T-cell (primary cell): ENCODE measurements around the gene PPP2R5C. TPM values are rescaled to one million over a fixed set of nuclear protein-coding genes. Genes with fewer than 3 reads are reported as not detected.

ENCODE experiments used
- ATAC-seq, 4 experiments: fragments of 200-7000 bp in 3 of 4; fragments of 150-1000 bp in 1 of 4; cut with Tn5 transposase; replicated peaks in 1 of 4; 1 replicate in 3 of 4; 2 replicates in 1 of 4; pipeline ENCODE4 v1.10.0; 2021; ENCODE audit warnings: moderate library complexity in 3 of 4, mild to moderate bottlenecking in 2 of 4, moderate number of reproducible peaks in 1 of 4
- CTCF ChIA-PET, 2 donors: fragments of 300-600 bp; sonication (Branson Sonifier 250); formaldehyde crosslinking; loops; one replicate each; lab custom pipeline; 2022; ENCODE audit warnings: antibody characterized with exemption in 2 of 2; lab: Charles Lee
- POLR2A ChIA-PET, 2 donors: fragments of 300-600 bp; sonication (Branson Sonifier 250); formaldehyde crosslinking; loops; one replicate each; lab custom pipeline; 2022; ENCODE audit warnings: antibody characterized with exemption in 2 of 2; lab: Charles Lee
- DNase-seq, 35 experiments: peaks; one replicate each; pipeline versions ENCODE4 v3.0.0 to v3.0.0-alpha.2; 2013 to 2023
- H3K27ac ChIP-seq: one replicate; pipeline ENCODE4 v1.5.1; 2013; ENCODE audit warnings: low read length
- H3K27me3 ChIP-seq, 2 experiments: replicated peaks in 1 of 2; 1 replicate in 1 of 2; 2 replicates in 1 of 2; pipeline versions ENCODE4 v1.6.1 to v1.7.0; 2013; ENCODE audit warnings: low read length in 1 of 2, mixed read lengths in 1 of 2; ENCODE audit not compliant: control insufficient read depth in 2 of 2, insufficient read depth in 2 of 2; ENCODE audit errors: extremely low read depth in 1 of 2
- H3K36me3 ChIP-seq, 2 donors: 1 replicate in 1 of 2; 2 replicates in 1 of 2; pipeline versions ENCODE4 v1.6.1 to v1.7.0; 2013; ENCODE audit warnings: low read length in 1 of 2; ENCODE audit not compliant: control insufficient read depth in 2 of 2, insufficient read depth in 1 of 2; ENCODE audit errors: extremely low read depth in 1 of 2
- H3K4me1 ChIP-seq, 2 experiments: 1 replicate in 1 of 2; 2 replicates in 1 of 2; pipeline versions ENCODE4 v1.6.1 to v1.7.0; 2013; ENCODE audit warnings: low read length in 2 of 2, mixed read lengths in 1 of 2; ENCODE audit not compliant: insufficient read depth in 2 of 2, control insufficient read depth in 1 of 2; ENCODE audit errors: extremely low read depth in 1 of 2
- H3K4me3 ChIP-seq, 2 donors: 1 replicate in 1 of 2; 2 replicates in 1 of 2; pipeline versions ENCODE4 v1.5.1 to v1.7.0; 2013; ENCODE audit warnings: mild to moderate bottlenecking in 2 of 2, low read length in 1 of 2, moderate library complexity in 1 of 2; ENCODE audit not compliant: control insufficient read depth in 1 of 2; ENCODE audit errors: extremely low read depth in 1 of 2
- H3K9me3 ChIP-seq: 2 replicates; pipeline ENCODE4 v1.7.0; 2013
- H3K27ac Mint-ChIP-seq, 2 donors: one replicate each; pipeline ENCODE4 v1.8.0; 2020 to 2021; ENCODE audit warnings: mild to moderate bottlenecking in 2 of 2, mixed read lengths in 2 of 2
- H3K27me3 Mint-ChIP-seq, 2 donors: one replicate each; pipeline ENCODE4 v1.8.0; 2021 to 2022; ENCODE audit warnings: mixed read lengths in 2 of 2
- H3K36me3 Mint-ChIP-seq: one replicate; pipeline ENCODE4 v1.8.0; 2021; ENCODE audit warnings: mixed read lengths
- H3K4me1 Mint-ChIP-seq, 3 donors: one replicate each; pipeline ENCODE4 v1.8.0; 2020 to 2022; ENCODE audit warnings: mixed read lengths in 3 of 3, mild to moderate bottlenecking in 1 of 3
- H3K4me3 Mint-ChIP-seq, 3 donors: one replicate each; pipeline ENCODE4 v1.8.0; 2020 to 2022; ENCODE audit warnings: mild to moderate bottlenecking in 3 of 3, mixed read lengths in 3 of 3, moderate library complexity in 3 of 3
- H3K9me3 Mint-ChIP-seq, 3 donors: one replicate each; pipeline ENCODE4 v1.8.0; 2020 to 2022; ENCODE audit warnings: mixed read lengths in 3 of 3
- WGBS: methylation state at CpG from one replicate; pipeline ENCODE4 v1.1.5; 2013; ENCODE audit warnings: missing lambda C conversion rate; ENCODE audit not compliant: insufficient coverage; 5-methylcytosine and 5-hydroxymethylcytosine counted together
- total RNA-seq, 35 experiments: library from RNA in 6 of 35; stranded (reverse) in 6 of 35; fragments of 120-200 nt in 1 of 35; gene quantifications; one replicate each; pipeline versions ENCODE4 v1.2.1 to v1.2.4 and lab custom pipeline; 2013 to 2026

PPP2R5C gene
- total RNA-seq, 5 donors from 2014 or later (not counting 1 experiment from before 2014, with no cell fraction given): 435 to 627 (median 489) TPM

DNA sequence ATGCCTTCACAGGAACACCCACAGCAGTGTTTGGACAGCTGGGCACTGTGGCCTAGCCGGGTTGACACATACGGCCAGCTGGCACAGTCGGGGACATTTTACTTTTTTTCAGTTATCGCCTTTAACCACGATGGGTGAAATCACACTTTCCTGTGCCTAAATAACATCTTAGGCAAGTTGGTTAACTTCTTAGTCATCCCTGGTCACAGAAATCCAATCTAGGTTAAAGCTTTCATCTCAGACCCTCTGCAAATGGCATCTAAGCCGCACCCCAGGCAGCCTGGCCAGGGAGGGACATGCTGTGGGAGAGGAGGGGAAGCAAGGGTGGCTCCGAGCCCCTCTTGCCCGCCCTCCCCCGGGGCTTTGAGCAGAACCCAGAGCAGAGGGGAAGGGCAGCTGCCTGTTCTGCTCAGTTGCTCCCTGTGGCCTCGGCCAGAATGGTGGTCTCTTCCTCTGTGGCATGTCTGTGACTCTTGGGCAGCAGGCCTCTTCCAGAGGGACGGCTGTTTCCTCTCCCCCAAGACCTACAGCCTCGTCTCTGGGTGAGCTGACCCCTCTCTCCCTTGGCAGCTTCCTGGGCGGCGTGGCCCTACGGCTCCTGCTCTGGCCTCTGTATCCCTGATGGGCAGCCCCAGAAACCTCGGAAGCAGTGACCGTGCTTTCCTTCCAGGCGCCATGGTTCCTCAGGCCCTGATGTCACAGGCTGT lies 117.5 kb downstream of the PPP2R5C start:
- Mint-ChIP-seq H3K4me3 (peak overlapping the region in 1 of 3 donors; percentile 15), H3K9me3 (no peaks in the 10 kb centered on the region), H3K27me3 (no peaks in the 10 kb centered on the region), H3K27ac (peak overlapping the region; percentile 76 to 82), H3K36me3 (peaks cover 39% of the 10 kb centered on the region), H3K4me1 (peaks cover 58 to 77% (median 65%) of the 10 kb centered on the region in 3 donors)
- no peak overlapping the region for H3K4me3 ChIP-seq
- POLR2A ChIA-PET: interaction anchor here in 1 of 2 donors (0.6 kb wide), 1 partner anchor 16 kb away, joined by 11 read pairs; no protein-coding TSS in a partner anchor
- peak overlapping the region; percentile 77 for H3K27ac ChIP-seq
- 54% methylated on average over 16 of the region's 18 CpGs for WGBS
- no peaks in the 10 kb centered on the region for H3K9me3 ChIP-seq
- peaks cover 6 to 48% of the 10 kb centered on the region in 2 donors for H3K36me3 ChIP-seq
- no peaks in the 10 kb centered on the region for H3K27me3 ChIP-seq
- DNase-seq (peak in 5 of 35 experiments; percentile 8 to 36 (median 30)), ATAC-seq (no peak)
- CTCF ChIA-PET: no interaction called here
- peaks cover 14 to 55% of the 10 kb centered on the region in 2 experiments for H3K4me1 ChIP-seq

DNA sequence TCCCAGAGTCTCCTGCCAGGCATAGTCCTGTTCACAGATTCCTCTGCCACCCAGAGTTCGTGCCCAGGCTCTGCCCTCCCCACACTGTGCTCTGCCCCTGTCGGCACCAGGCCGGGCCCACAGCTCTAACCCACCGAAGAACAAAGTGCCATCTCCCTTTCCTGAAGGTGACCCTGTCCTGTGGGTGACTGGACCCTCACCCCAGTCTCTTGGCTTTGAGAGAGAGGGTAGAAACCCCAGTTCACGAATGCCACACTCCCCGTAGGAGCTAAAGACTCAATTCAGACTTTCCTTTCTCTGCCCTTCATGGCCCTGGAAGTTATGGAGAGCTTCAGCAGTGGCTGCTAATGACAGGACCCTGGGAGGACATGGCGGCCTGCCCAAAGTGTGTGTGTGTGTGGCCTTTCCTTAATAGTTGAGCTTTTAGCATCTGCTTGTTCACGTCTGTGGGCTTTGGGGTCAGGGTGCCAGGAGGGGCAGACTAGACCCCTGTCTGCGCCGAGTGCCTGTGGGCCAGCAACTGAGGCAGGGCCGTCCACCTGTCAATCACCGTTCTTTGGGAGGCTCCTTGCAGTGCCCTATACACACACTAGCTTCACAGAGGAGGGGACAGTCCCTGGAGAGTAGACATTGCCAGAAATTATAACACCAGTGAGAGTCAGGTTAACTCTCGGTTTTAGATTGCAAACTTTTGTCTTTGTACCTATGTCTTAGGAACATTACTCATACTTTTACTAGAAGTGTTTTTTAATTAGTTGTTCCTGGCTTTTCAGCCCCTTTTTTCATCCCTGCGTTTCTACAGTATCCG lies 118.2 kb downstream of the PPP2R5C start:
- peak overlapping the region; percentile 77 for H3K27ac ChIP-seq

DNA sequence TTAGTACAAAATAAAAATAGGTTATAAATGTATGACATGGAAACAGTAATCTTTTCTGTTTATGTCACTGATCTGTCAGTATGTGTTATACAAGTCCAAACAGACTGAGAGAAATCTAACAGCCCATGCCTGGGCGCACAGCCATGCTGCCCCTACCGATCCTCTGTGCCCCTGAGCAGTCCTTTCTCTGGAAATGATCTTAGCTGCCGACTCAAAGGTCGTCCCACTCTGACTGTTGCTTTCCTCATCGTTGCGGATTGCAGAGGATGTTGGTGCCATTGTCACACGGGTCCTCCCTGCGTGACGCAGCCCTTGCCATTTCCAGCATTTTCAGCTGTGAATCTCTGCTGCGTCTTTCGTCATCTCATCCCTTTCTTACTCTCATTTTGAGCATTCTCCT lies 119.9 kb downstream of the PPP2R5C start:
- Mint-ChIP-seq H3K27me3 (no peaks in the 10 kb centered on the region), H3K36me3 (peaks cover 54% of the 10 kb centered on the region), H3K4me3 (no peak overlapping the region), H3K4me1 (peaks cover 38 to 55% (median 43%) of the 10 kb centered on the region in 3 donors), H3K27ac (no peak overlapping the region), H3K9me3 (no peaks in the 10 kb centered on the region)
- DNase-seq (no peak), ATAC-seq (no peak)
- Histone ChIP-seq H3K36me3 (peaks cover 15 to 70% of the 10 kb centered on the region in 2 donors), H3K4me1 (peaks cover 0 to 42% of the 10 kb centered on the region in 2 experiments), H3K4me3 (no peak overlapping the region), H3K27ac (no peak overlapping the region), H3K27me3 (no peaks in the 10 kb centered on the region), H3K9me3 (no peaks in the 10 kb centered on the region)
- ChIA-PET CTCF (no interaction called here), POLR2A (no interaction called here)
- WGBS: 95% methylated on average over 9 of the region's 11 CpGs

More for the DNA sequence above, 118.2 kb downstream of the PPP2R5C start:
- ATAC-seq (no peak), DNase-seq (no peak)
- peaks cover 14 to 53% of the 10 kb centered on the region in 2 experiments for H3K4me1 ChIP-seq
- H3K9me3 Mint-ChIP-seq: no peaks in the 10 kb centered on the region
- peak overlapping the region in 2 of 3 donors; percentile 13 to 15 for H3K4me3 Mint-ChIP-seq
- CTCF ChIA-PET: no interaction called here
- H3K36me3 ChIP-seq: peaks cover 14 to 55% of the 10 kb centered on the region in 2 donors
- H3K27ac Mint-ChIP-seq: peak overlapping the region; percentile 73 to 82
- no peaks in the 10 kb centered on the region for H3K9me3 ChIP-seq
- peaks cover 42% of the 10 kb centered on the region for H3K36me3 Mint-ChIP-seq
- POLR2A ChIA-PET: interaction anchor here in 1 of 2 donors (0.6 to 0.7 kb wide), 2 partner anchors 12 to 17 kb away, joined by 3 to 11 read pairs; no protein-coding TSS in a partner anchor
- no peak overlapping the region for H3K4me3 ChIP-seq
- H3K27me3 ChIP-seq: no peaks in the 10 kb centered on the region
- H3K27me3 Mint-ChIP-seq: no peaks in the 10 kb centered on the region
- peaks cover 55 to 72% (median 60%) of the 10 kb centered on the region in 3 donors for H3K4me1 Mint-ChIP-seq
- 82% methylated on average over 7 of the region's 15 CpGs for WGBS

DNA sequence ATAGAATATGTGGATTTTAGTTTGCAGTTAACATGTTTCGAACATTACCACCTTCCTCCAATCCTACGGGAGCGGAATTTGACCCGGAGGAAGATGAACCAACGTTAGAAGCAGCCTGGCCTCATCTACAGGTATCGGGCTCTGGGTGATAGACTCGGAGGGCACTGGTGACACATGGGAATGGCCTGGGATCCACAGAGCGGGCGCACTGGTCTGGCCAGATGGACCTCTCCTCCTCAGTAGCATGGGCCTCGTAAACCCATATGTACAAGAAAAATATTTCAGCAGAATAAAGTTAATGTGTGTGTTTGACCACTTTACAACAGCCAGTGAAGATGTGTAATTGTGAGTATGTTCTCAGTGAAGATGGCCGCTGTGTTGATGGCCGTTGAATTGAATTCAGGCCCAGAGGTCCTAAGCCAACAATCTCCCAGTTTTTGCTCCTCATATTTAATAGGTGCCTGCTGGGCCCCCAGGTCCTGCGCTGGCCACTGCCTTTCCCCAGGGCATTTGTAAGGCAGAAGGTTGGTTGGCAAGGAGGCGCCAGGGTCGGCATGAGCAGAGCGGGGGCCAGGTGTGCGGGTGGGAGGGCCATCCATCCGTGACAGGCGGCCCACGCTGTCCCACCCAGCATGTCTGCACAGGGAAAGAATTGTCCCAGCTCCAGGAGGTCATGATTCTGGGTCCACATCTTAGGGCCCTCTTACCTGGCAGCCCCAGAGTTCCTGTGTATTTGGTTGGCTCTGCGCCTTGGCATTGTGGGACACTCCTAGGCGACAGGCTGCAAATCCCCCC lies 120.8 kb downstream of the PPP2R5C start:
- H3K9me3 Mint-ChIP-seq: no peaks in the 10 kb centered on the region
- Histone ChIP-seq H3K36me3 (peaks cover 22 to 79% of the 10 kb centered on the region in 2 donors), H3K9me3 (no peaks in the 10 kb centered on the region), H3K27me3 (no peaks in the 10 kb centered on the region), H3K4me1 (peaks cover 0 to 34% of the 10 kb centered on the region in 2 experiments), H3K27ac (no peak overlapping the region), H3K4me3 (no peak overlapping the region)
- WGBS: 98% methylated on average over 8 of the region's 22 CpGs
- no peak overlapping the region for H3K27ac Mint-ChIP-seq
- ChIA-PET POLR2A (no interaction called here), CTCF (no interaction called here)
- no peak for ATAC-seq
- H3K27me3 Mint-ChIP-seq: no peaks in the 10 kb centered on the region
- no peak for DNase-seq
- H3K4me3 Mint-ChIP-seq: no peak overlapping the region
- H3K4me1 Mint-ChIP-seq: peaks cover 29 to 48% (median 35%) of the 10 kb centered on the region in 3 donors
- H3K36me3 Mint-ChIP-seq: peaks cover 59% of the 10 kb centered on the region

DNA sequence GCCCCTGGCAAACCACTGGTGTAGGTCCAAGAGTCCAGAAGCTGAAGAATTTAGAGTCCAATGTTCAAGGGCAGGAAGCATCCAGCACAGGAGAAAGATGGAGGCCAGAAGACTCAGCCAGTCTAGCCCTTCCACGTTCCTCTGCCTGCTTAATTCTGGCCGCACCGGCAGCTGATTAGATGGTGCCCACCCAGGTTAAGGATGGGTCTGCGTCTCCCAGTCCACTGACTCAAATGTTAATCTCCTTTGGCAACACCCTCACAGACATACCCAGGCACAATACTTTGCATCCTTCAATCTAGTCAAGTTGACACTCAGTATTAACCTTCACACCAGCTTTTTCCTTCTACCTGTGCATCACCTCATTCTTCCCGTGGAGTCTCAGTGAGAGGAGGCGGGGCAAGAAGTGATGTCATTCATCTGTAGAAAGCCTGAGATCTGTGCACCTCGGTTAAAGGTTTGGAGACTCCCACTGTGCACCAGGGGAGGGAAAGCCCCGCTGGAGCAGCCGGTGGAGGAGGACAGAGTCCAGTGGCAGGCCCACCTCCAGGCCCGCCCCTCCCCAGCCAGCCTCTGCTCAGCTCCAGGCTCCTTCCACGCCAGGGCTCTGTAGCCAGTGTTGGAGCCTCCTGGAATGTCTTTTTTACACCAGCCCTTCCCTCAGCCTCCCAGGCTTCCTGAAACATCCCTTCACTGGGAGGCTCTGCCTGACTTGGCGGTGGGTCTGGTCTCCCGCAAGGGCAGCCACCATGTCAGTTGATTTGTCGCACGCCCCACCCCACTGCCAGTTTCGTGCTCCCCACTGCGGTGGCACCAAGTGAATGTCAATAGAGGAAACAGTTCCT lies 122.8 kb downstream of the PPP2R5C start:
- Mint-ChIP-seq H3K9me3 (no peaks in the 10 kb centered on the region), H3K36me3 (peaks cover 56% of the 10 kb centered on the region), H3K4me1 (peaks cover 15 to 28% (median 16%) of the 10 kb centered on the region in 3 donors), H3K27me3 (no peaks in the 10 kb centered on the region), H3K4me3 (no peak overlapping the region), H3K27ac (peak overlapping the region in 1 of 2 donors; percentile 43)
- DNase-seq (no peak), ATAC-seq (no peak)
- 97% methylated on average over 17 of the region's 17 CpGs for WGBS
- Histone ChIP-seq H3K4me1 (peaks cover 0 to 14% of the 10 kb centered on the region in 2 experiments), H3K27ac (no peak overlapping the region), H3K36me3 (peaks cover 32 to 83% of the 10 kb centered on the region in 2 donors), H3K9me3 (no peaks in the 10 kb centered on the region), H3K27me3 (no peaks in the 10 kb centered on the region), H3K4me3 (no peak overlapping the region)
- ChIA-PET POLR2A (no interaction called here), CTCF (no interaction called here)
